Astrocyte of the spinal cord (primary cell): Measurements from ENCODE around the gene PLA2G2D.

Source experiments
- DNase-seq: peaks from one replicate; pipeline ENCODE4 v3.0.0; 2011; ENCODE audit warnings: low read depth, low spot score
- H3K4me3 ChIP-seq: 2 replicates; pipeline ENCODE4 v1.5.1; 2011; ENCODE audit warnings: low read depth, mild to moderate bottlenecking, low read length, moderate library complexity
- in situ Hi-C: cut with HindIII; loops from 2 replicates; pipeline ENCODE4 v1.10.0; 2017; ENCODE audit warnings: low sequenced_read_pairs
- TF ChIP-seq, protein P1 (sequence below): IDR thresholded peaks from 2 replicates; pipeline ENCODE4 v1.5.1; 2012; ENCODE audit warnings: low read depth, mild to moderate bottlenecking, low read length, inconsistent platforms

The PLA2G2D gene

DNA sequence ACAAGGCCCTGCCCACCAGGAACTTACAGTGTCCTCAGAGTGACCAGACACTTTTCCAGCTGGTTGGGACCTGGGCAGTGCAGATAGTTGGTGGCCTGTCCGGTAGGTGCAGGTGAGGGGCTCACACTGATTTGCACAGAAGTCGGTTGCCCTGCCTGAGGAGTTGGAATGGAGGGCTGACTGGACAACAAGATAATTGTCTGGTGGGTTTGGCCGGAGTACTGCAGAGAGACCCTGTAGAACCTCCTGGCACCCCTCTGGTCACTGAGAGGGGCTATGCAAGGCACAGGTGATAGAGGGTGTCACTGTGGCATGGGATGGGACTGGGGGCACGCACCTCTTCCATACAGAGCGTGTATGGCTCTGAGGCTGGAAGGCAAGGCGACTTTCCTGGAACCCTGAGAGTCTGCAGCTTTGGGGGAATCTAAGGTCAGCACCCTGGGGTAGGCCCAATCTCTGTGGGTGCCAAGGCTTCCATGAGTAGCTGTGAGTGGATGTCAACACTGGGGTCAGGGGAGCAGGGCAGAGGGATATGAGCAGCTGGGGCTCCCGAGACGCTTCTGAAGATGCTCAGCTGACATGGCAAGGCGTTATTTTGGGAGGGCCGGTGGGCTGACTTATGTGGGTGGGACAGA is 7.6 kb upstream of the PLA2G2D start:
- DNase-seq: no peak
- TF ChIP-seq, protein P1, sequence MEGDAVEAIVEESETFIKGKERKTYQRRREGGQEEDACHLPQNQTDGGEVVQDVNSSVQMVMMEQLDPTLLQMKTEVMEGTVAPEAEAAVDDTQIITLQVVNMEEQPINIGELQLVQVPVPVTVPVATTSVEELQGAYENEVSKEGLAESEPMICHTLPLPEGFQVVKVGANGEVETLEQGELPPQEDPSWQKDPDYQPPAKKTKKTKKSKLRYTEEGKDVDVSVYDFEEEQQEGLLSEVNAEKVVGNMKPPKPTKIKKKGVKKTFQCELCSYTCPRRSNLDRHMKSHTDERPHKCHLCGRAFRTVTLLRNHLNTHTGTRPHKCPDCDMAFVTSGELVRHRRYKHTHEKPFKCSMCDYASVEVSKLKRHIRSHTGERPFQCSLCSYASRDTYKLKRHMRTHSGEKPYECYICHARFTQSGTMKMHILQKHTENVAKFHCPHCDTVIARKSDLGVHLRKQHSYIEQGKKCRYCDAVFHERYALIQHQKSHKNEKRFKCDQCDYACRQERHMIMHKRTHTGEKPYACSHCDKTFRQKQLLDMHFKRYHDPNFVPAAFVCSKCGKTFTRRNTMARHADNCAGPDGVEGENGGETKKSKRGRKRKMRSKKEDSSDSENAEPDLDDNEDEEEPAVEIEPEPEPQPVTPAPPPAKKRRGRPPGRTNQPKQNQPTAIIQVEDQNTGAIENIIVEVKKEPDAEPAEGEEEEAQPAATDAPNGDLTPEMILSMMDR: no peak
- H3K4me3 ChIP-seq: no peak overlapping the region
- in situ Hi-C loops: no loop called here

DNA sequence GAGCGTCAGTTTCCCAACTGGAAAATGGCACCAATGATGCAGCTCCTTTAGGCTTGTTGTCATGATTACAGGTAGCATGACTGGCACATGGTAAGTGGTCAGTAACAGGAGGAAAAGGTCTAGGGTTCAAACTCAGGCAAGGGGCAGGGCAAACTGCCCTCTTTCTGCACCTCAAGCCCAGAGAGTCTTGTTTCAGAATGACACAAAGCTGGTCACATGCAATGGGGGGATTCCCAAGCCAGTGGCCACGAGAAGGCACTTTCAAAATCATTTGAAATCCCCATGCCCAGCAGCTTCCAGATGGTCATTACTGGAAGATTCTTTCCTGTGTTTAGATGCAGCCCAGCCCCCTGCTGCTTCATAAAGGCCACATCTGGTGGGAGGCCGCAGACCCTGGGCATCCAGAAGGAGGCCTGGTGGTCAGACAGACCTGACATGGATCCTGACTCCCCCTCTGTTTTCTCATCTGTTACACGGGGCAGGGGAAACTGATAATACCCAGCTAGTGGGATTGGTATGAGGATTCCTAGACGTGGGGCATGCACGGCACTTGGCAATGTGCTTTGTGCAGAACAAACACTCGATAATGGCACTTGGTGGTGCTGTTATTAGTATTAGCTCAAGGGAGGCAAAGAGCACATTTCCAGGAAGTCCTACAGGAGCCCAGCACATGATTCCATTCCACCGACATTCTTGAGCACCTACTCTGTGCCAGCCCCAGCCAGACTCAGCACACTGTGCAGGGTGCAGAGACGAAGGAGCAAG is 6.9 kb upstream of the PLA2G2D start:
- in situ Hi-C loops: no loop called here
- H3K4me3 ChIP-seq: no peak overlapping the region
- TF ChIP-seq, protein P1: no peak
- DNase-seq: no peak

DNA sequence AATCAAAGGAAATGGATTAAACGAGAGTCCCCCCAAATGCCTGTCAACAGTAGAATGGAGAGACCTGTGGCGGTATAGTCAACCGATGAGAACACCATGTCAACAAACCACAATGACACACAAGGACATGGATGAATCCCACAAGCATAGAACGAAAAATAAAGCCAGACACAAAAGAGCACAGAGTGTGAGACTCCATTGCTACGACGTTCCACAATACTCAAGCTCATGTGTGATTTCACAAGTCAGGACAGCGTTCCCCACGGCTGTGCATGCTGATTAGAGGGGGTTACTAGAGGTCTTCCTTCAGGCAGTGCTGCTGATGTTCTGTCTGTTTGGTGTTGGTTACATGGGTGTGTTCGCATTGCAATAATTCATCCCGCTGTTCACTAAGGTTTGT is 5.8 kb upstream of the PLA2G2D start:
- no peak for DNase-seq
- H3K4me3 ChIP-seq: no peak overlapping the region
- in situ Hi-C loops: no loop called here
- TF ChIP-seq, protein P1: no peak

DNA sequence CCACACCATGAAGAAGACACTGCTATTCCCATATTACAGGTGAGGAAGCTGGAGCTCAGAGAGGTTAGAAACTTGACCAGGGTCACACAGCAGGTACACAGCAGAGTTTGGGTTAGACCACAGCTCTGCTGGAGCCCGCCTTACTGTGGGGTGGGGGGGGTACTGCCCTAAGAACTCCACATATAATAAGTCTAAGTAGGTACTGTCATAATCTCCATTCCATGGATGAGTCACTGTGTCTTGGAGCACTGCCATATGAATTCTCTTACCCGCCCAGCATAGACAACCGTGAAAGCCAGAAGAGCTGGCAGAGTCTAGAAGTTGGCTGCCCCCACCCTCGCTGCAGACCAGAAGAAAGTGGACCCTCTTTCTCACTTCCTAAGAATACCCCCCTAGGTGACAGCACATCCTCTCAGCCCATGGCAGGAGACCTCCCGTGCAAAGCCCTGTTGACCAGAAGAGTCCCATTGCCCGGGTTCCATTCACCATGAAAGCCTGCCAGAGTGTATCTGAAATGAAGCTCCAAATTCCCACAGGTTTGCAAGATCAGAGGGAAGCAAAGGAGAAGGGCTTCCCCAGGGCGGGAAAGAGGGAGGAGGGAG is 5.2 kb upstream of the PLA2G2D start:
- TF ChIP-seq, protein P1: no peak
- in situ Hi-C loops: no loop called here
- no peak overlapping the region for H3K4me3 ChIP-seq
- DNase-seq: peak; percentile 77

DNA sequence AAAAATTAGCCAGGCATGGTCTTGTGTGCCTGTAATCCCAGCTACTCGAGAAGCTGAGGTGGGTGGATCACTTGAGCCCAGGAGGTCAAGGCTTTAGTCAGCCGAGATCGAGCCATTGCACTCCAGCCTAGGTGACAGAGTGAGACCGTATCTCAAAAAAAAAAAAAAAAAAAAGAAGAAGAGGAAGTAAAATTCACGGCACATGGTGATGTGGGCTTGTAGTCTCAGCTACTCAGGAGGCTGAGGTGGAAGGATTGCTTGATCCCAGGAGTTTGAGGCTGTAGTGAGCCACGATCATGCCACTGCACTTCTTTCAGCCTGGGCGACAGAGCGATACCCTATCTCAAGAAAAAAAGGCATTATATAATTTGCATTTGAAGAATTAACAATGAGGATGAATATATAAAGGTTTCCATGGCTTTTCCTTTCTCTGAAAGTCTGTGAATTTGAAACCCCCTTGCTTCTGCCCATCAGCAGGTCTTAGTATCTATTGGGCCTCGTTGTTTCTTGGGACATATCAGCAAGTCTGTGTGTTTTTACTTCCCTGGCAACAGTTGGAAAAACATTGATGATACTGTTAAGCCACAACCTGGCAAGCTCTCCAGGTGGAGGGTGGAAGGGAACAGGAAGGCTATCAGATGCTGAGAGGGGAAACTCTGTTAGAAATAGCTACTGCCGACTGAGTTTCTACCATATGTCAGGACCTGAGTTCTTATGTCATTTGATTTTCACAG is 4.6 kb upstream of the PLA2G2D start:
- TF ChIP-seq, protein P1: no peak
- in situ Hi-C loops: no loop called here
- H3K4me3 ChIP-seq: no peak overlapping the region
- peak; percentile 27 for DNase-seq

DNA sequence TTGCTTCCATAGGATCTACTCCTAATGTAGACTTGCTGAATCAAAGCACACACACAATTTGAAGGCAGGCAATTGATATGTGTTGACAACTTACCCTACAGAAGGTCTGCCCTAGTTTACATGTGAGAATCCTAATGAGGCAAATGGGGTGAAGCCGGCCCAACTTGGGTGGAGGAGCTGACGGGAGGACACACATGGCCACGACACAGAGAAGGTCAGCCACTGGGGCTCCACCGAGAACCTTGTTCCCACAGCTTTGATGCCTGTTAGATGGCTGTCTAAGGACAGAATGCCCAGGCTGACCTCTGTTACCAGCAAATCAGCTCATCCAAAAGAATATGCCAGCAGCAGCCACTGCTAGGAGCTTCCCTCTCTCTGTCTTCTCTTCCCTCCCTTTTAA is 1.5 kb upstream of the PLA2G2D start:
- TF ChIP-seq, protein P1: no peak
- DNase-seq: no peak
- in situ Hi-C loops: no loop called here
- H3K4me3 ChIP-seq: no peak overlapping the region
